ELF-1 (cell line): ENCODE data around the gene TBCC.

Source experiments
- DNase-seq: peaks from one replicate; pipeline ENCODE4 v3.0.0-alpha.2; 2016; ENCODE audit warnings: low read depth, low spot score

The TBCC gene

DNA sequence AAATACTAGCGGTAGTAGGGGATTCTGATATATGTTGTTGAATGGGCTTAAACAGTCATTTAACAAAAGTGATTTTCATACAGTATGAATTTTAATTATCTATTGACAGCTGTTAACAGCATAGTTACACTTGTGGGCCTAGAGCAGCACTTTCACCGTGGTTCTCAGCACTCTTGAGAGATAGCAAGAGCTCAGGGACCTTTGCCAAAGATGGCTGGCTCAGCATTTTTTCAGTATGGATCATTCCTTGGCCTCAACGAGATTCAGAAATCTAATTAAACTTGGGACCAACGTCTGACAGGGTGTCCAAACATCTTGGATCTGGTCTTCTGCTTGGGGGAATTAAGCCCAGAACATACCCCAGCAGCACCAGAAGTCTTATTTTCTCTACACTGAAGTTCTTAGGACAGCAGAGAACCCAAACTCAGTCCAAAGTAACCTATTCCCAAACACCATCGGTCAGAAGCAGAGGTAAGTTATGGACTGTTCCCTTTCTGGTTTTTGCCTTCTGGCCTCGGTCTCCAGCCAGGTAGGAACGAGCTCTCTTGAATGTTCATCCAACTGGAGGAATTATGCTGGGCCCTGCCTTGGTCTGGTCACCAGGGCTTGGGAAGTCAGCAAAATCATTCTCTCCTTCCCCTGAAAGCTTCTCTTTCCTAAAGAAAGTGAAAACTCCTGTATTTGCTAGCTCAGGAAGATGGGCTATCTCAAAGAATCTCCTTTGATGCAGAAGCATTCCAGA, 49.2 kb downstream of the TBCC start:
- no peak for DNase-seq

DNA sequence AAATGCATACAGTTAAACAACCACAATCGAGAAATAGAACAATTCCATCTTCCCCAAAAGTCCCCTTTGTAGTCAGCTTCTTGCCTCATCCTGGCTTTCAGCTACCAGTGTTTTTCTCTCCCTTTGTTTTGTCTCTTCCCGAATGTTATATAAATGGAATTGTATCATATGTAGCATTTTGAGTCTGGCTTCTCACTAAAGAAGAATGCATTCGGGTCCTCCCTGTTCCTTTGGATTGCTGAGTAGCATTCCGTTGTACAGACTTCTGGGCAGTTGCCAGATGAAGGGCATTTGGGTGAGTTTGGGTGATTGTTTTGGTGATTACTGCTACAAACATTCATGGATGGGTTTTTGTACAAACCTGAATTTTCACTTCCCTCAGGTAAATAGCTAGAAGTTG, 51.3 kb downstream of the TBCC start:
- no peak for DNase-seq
